T-helper 1 cell treated with Interleukin-12 subunit alpha and Interleukin-12 subunit beta and Interleukin-4 antibody, amounts not matched to agents 30 μg/mL and 1 μg/mL, for 36 hours (primary cell): ENCODE data around the gene TSPAN18.

Experiments
- H3K27ac Mint-ChIP-seq: one replicate; pipeline ENCODE4 v1.8.0; 2021; ENCODE audit warnings: mild to moderate bottlenecking, mixed read lengths
- H3K27me3 Mint-ChIP-seq: one replicate; pipeline ENCODE4 v1.8.0; 2021; ENCODE audit warnings: low read depth, mixed read lengths
- H3K36me3 Mint-ChIP-seq: one replicate; pipeline ENCODE4 v1.8.0; 2021; ENCODE audit warnings: low read depth, mixed read lengths
- H3K4me1 Mint-ChIP-seq: one replicate; pipeline ENCODE4 v1.8.0; 2021; ENCODE audit warnings: low read depth, mixed read lengths
- H3K4me3 Mint-ChIP-seq: one replicate; pipeline ENCODE4 v1.8.0; 2021; ENCODE audit warnings: mild to moderate bottlenecking, moderate library complexity, mixed read lengths
- H3K9me3 Mint-ChIP-seq: one replicate; pipeline ENCODE4 v1.8.0; 2021; ENCODE audit warnings: mixed read lengths

The TSPAN18 gene

DNA sequence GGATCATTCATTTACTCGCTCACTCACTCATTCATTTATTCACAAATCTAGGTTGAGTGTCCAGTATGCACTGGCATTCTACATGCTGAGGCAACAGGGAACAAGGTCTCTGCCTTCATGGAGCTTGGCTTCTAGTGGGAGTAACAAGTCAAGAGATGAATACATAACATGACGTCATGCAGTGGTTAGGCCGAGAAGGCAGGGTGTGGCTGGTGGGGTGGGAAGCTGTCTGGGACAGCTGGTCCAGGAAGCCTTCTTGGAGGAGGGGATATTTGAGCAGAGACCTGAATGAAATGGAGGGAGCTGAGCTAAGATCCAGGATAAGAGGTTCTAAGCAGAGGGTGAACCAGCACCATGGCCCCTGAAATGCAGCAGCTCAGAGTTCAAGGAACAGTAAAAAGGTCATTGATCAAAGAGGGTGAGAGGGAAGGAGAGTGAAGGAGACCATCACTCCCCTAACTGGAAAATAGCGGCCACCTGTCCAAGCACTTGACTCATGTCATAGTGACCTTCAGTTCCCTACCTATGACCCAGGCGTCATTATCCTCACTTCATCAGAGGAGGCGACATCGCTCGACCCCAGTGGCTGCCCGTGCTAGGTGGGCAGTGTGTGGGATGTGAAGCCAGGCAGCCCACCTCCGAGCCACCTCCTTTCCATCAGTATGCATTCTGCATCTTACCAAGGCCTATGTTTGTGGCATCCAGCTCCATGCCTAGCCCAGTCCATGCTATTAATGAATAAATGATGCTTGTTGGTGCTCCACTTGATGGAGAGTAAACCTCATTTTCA, 105.0 kb downstream of the TSPAN18 start:
- Mint-ChIP-seq H3K9me3 (no peaks in the 10 kb centered on the region), H3K27me3 (peaks cover 15% of the 10 kb centered on the region), H3K4me1 (no peaks in the 10 kb centered on the region), H3K27ac (no peak overlapping the region), H3K4me3 (no peak overlapping the region), H3K36me3 (no peaks in the 10 kb centered on the region)

DNA sequence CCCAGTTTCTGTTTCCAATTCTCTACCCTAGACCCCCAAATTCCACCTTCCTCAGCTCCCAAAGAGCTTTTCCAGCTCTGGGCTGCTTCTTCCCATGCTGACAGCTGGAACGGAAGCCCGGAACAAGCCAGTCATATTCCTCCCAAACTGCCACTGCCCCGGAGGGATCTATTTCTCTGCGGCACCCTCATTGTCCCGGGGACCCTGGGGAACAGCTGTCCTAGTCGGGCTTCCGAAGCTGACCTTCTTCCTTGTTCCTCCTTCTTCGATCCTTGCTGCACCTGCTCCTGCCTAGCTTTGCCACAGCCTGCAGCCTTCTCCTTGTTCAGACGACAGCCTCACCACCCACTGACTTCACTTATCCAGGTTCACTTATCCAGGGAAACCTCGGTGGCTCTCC, 105.7 kb downstream of the TSPAN18 start:
- no peak overlapping the region for H3K4me3 Mint-ChIP-seq
- no peaks in the 10 kb centered on the region for H3K36me3 Mint-ChIP-seq
- H3K27me3 Mint-ChIP-seq = peaks cover 15% of the 10 kb centered on the region
- H3K27ac Mint-ChIP-seq = no peak overlapping the region
- no peaks in the 10 kb centered on the region for H3K4me1 Mint-ChIP-seq
- no peaks in the 10 kb centered on the region for H3K9me3 Mint-ChIP-seq

DNA sequence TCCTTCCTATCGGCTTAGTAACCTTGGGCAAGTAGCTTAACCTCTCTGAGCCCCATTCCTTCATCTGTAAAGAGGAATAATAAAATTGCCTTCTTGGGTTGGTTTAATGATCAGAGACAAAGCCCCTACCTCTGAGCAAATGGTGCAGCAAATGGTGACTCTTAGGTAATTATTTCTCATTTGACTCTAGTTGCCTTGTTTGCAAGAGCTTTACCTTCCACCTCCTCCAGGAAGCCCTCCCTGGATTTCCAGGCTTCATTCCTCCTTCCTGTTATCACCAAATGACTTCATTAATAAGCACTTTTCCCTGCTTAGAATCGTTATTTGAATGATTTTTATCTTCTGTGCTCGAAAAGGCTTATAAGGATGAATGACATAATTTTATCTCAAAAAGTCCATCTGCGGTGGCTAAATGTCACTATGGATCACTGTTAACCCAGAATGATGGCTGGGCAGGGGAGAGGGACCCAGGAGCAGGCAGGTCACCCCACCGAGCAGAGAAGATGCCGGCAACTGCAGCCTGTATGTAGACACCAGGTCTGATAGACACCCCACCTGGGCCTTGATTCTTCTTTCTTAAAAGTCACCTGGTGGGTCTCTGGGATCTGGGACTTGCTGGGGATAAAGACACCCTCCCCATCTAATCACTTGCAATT, 106.6 kb downstream of the TSPAN18 start:
- H3K4me1 Mint-ChIP-seq = no peaks in the 10 kb centered on the region
- H3K27me3 Mint-ChIP-seq = peaks cover 15% of the 10 kb centered on the region
- no peak overlapping the region for H3K4me3 Mint-ChIP-seq
- no peaks in the 10 kb centered on the region for H3K9me3 Mint-ChIP-seq
- no peak overlapping the region for H3K27ac Mint-ChIP-seq
- no peaks in the 10 kb centered on the region for H3K36me3 Mint-ChIP-seq

DNA sequence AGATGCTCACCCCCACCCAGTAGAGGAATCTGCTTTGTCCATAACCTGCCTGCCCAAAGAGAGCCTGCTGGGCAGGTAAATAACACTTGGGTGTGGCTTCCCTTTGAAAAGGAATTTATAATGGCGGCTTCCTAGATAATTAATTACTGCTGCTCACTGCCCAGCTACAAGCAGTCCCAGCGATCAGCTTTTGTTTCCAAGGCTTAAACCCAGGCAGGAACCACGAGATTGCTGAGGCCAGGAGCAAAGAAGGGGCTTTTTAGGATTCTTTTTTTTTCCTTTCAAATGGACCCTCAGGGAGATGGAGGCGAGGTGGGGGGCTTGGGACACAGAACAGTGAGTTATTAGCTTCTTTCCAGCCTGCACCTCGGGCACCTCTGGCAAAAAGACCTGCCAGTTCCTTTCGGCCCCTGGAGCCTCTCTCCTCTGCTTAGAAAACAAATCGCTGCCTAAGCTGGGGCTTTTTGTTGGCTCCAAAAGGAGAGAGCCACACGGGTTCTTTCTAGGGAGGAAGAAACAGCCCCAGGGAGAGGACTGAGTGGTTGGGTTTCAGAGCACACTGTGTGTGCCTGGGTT, 107.2 kb downstream of the TSPAN18 start:
- H3K4me3 Mint-ChIP-seq = no peak overlapping the region
- H3K9me3 Mint-ChIP-seq = no peaks in the 10 kb centered on the region
- H3K4me1 Mint-ChIP-seq = no peaks in the 10 kb centered on the region
- peaks cover 15% of the 10 kb centered on the region for H3K27me3 Mint-ChIP-seq
- no peak overlapping the region for H3K27ac Mint-ChIP-seq
- H3K36me3 Mint-ChIP-seq = no peaks in the 10 kb centered on the region

DNA sequence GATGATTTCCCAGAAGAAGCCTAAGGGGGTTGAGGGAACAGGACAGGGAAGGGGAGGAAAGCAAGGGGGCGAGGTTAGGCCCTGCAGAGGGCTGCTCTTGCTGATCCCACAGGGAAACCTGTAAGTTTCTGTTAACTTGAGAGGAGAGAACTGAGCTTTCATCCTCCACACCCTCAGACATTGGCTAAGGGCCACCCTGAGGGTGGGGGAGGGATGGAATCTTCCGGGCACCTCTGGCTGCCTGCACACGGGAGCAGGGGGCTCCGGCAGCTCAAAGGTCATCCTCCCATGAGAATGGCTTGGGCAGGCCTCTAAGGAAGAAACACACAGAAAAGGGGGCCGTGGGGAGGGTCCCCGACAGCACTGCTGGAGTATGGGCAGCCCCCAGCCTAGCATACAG, 108.1 kb downstream of the TSPAN18 start:
- peaks cover 15% of the 10 kb centered on the region for H3K27me3 Mint-ChIP-seq
- no peaks in the 10 kb centered on the region for H3K9me3 Mint-ChIP-seq
- H3K4me1 Mint-ChIP-seq = no peaks in the 10 kb centered on the region
- no peak overlapping the region for H3K27ac Mint-ChIP-seq
- no peaks in the 10 kb centered on the region for H3K36me3 Mint-ChIP-seq
- H3K4me3 Mint-ChIP-seq = no peak overlapping the region

DNA sequence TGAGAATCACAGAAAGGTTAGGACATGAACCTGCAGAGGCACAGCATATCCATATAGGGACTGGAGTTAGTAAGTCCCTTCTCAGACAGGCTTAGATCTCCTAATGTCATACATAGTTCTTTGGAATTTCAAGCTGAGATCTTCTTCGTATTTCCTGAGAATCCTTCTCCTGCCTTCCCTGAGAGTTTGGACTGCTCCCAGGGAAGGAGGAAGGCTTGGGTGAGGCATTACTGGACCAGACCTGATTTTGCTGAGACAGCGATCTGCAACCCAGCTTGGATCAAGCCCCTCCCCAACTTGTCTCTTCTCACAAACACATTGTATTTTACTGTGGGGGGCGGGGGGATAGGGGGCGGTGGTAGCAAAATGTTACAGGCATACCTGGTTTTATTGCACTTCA, 108.5 kb downstream of the TSPAN18 start:
- Mint-ChIP-seq H3K4me1 (no peaks in the 10 kb centered on the region), H3K9me3 (no peaks in the 10 kb centered on the region), H3K27ac (no peak overlapping the region), H3K4me3 (no peak overlapping the region), H3K36me3 (no peaks in the 10 kb centered on the region), H3K27me3 (peaks cover 15% of the 10 kb centered on the region)

DNA sequence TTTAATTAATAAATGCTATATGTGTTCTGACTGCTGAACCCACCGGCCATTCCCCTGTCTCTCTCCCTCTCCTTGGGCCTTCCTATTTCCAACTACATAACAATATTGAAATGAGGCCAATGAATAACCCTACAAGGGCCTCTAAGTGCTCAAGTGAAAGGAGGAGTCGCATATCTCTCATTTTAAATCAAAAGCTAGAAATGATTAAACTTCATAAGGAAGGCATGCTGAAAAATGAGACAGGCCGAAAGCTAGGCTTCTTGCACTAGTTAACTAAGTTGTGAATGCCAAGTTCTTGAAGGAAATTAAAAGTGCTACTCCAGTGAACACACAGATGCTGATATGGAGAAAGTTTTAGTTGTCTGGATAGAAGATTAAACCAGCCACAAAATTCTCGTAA, 109.2 kb downstream of the TSPAN18 start:
- H3K27me3 Mint-ChIP-seq = peaks cover 15% of the 10 kb centered on the region
- H3K9me3 Mint-ChIP-seq = no peaks in the 10 kb centered on the region
- H3K4me1 Mint-ChIP-seq = no peaks in the 10 kb centered on the region
- no peak overlapping the region for H3K4me3 Mint-ChIP-seq
- no peak overlapping the region for H3K27ac Mint-ChIP-seq
- no peaks in the 10 kb centered on the region for H3K36me3 Mint-ChIP-seq

DNA sequence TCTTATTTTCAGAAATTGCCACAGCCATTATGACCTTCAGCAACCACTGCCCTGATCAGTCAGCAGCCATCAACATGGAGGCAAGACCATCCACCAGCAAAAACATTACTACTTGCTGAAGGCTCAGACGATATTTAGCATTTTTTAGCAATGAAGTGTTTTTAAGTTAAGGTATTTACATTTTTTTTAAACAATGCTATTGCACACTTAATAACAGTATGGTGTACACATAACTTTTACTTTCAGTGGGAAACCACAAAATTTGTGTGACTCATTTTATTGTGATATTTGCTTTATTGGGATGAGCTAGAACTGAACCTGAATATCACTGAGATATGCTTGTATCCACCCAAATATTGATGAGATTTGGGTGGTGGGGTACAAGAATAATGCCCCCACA, 110.9 kb downstream of the TSPAN18 start:
- no peak overlapping the region for H3K4me3 Mint-ChIP-seq
- H3K27ac Mint-ChIP-seq = no peak overlapping the region
- peaks cover under 1% of the 10 kb centered on the region for H3K9me3 Mint-ChIP-seq
- H3K36me3 Mint-ChIP-seq = no peaks in the 10 kb centered on the region
- no peaks in the 10 kb centered on the region for H3K4me1 Mint-ChIP-seq
- H3K27me3 Mint-ChIP-seq = peaks cover 10% of the 10 kb centered on the region

DNA sequence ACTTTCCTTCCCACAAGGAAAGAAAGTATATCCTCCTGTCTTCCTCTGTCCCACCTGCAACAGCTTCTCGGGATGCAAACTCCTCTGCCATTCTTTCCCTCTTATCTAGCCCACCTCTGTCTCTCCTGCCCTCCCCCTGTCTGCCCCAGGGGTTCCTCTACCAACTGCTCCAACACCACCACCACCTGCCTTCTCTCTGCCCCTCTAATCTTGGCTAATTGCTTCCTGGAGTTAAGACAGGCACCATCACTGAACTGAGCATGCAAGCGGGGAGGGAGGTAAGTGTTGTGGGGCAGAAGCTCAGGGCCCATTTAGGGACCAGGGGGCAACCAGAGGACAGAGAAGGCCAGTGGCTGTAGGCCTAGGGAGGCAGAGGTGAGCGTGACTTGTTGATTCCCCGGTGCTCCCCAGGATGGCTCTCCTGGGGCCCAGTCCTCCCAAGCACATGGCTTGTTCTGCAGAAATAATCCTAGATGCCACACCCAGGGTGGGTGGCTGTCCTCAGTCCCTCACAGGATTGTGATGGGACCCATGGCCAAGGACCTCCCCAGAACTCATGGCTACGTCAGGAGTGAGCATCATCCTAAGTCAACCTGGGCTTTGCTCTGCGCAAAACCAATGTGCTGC, 112.8 kb downstream of the TSPAN18 start:
- Mint-ChIP-seq H3K9me3 (peaks cover 10% of the 10 kb centered on the region), H3K36me3 (no peaks in the 10 kb centered on the region), H3K27me3 (peaks cover 8% of the 10 kb centered on the region), H3K4me3 (no peak overlapping the region), H3K4me1 (no peaks in the 10 kb centered on the region), H3K27ac (no peak overlapping the region)

DNA sequence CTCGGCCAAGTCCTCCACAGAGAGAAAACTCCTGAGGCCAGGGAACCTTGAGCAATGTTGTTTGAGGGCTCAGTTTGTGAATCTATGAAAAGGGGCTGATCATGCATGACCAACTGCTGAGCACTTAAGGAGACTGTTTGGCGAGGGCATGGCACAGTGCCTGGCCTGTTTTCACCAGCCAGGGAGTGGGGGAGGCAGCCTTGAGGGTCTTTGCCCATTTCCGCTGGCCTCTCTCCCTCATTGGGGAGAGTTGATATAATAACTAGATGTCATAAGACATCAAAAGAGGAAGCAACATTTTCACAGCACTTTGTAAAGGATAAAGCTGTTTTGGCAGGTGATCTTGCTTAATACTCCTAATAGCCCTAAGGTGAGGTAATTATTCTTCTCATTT, 113.3 kb downstream of the TSPAN18 start:
- no peaks in the 10 kb centered on the region for H3K36me3 Mint-ChIP-seq

DNA sequence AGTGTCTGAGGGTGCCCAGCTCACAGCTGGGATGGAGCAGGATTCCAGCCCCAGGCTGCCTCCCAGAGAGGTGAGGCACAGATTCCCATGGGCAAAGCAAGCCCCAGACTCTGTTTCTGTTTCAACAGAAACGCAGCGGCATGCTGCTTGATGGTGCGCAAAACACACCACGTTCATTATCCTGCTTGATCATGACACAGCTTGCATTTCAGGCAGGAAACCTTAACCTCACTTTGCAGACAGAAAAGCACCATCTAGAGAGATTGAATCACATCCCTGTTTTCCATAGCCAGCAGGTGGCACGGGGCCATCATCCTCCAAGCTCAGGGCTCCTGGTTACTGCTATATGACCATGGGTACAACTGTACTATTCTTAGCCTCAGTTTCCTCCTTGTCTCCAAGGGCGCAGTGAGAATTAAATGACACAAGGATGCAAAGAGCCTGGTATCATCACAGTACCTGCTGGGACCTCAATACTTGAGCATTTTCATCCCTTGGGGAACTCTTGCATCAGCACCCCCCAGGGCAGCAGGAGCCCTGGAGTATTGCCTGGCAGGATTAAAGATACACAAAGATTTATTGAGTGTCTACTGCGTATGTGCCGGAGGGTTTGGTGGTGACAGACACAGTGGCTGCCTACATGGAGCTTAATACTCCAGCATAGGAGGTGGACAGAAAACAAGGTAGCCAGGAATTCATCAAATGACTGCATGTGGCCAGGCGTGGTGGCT, 113.9 kb downstream of the TSPAN18 start:
- no peaks in the 10 kb centered on the region for H3K36me3 Mint-ChIP-seq
- H3K9me3 Mint-ChIP-seq = peaks cover 13% of the 10 kb centered on the region
- H3K4me3 Mint-ChIP-seq = no peak overlapping the region
- H3K4me1 Mint-ChIP-seq = no peaks in the 10 kb centered on the region
- no peak overlapping the region for H3K27ac Mint-ChIP-seq
- peaks cover 7% of the 10 kb centered on the region for H3K27me3 Mint-ChIP-seq

More for the DNA sequence above, 113.3 kb downstream of the TSPAN18 start:
- Mint-ChIP-seq H3K4me1 (no peaks in the 10 kb centered on the region), H3K27me3 (peaks cover 8% of the 10 kb centered on the region), H3K9me3 (peaks cover 13% of the 10 kb centered on the region), H3K27ac (no peak overlapping the region), H3K4me3 (no peak overlapping the region)

DNA sequence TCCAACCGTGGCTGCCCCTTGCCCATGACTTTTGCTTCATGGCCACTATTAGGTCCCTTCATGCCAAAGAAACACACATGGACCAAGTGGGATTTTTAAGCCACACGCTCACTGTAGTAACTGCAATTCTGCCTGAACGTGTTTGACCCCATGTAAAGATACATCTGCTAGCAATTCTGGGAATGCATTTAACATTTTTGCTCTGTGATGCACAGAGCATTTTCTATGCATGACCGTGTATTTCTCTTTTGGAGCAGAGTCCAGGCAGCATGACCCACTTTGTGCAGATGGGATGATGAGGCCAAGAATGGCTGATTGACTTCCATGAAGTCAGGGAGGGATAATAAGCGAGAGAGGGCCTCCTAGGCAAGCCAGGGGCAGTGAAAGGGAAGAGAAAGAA, 115.5 kb downstream of the TSPAN18 start:
- Mint-ChIP-seq H3K27me3 (no peaks in the 10 kb centered on the region), H3K27ac (no peak overlapping the region), H3K9me3 (peaks cover 20% of the 10 kb centered on the region), H3K4me1 (no peaks in the 10 kb centered on the region), H3K4me3 (no peak overlapping the region), H3K36me3 (no peaks in the 10 kb centered on the region)

DNA sequence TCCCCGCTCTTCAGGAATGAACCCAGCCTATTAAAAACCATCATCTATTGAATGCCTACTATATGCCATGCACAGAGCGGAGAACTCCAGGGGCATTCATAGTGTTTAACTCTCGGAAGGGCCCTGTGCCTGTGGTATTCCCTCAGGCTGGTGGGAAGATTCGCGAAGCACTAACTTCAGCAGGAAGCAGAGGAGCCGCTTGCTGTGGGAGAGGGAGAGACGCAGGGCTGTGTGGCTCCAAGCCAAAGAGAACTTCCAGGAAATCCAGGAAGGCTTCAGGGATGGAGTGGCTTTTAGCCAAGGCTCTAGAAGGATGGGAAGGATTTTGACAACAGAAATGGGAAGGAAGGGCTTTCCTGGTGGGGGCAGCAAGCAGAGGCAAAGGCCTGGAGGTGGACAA, 120.1 kb downstream of the TSPAN18 start:
- no peaks in the 10 kb centered on the region for H3K27me3 Mint-ChIP-seq
- H3K36me3 Mint-ChIP-seq = no peaks in the 10 kb centered on the region
- H3K27ac Mint-ChIP-seq = no peak overlapping the region
- H3K9me3 Mint-ChIP-seq = peaks cover 23% of the 10 kb centered on the region
- H3K4me3 Mint-ChIP-seq = no peak overlapping the region
- peaks cover 2% of the 10 kb centered on the region for H3K4me1 Mint-ChIP-seq

DNA sequence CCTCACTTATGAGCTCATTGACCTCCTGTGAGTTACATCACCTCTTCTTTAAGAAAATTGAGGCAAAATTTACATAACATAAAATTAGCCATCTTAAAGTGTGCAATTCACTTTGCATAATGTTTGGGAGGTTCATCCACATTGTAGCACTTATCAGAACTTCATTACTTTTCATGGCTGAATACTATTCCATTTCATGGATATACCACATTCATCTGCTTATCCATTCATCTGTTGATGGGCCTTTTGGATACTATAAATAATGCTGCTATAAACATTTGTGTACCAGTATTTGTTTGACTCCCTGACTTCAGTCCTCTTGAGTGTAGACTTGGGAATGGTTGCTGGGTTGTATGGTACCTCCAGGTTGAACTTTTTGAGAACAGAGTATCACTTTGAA, 120.6 kb downstream of the TSPAN18 start:
- H3K4me3 Mint-ChIP-seq = no peak overlapping the region
- no peak overlapping the region for H3K27ac Mint-ChIP-seq
- no peaks in the 10 kb centered on the region for H3K27me3 Mint-ChIP-seq
- no peaks in the 10 kb centered on the region for H3K36me3 Mint-ChIP-seq
- H3K4me1 Mint-ChIP-seq = peaks cover 2% of the 10 kb centered on the region
- peaks cover 23% of the 10 kb centered on the region for H3K9me3 Mint-ChIP-seq
